Adrenal gland (tissue), 12 donors: Measurements from ENCODE around the gene ITGA11. TPM values are rescaled to one million over a fixed set of nuclear protein-coding genes. Genes with fewer than 3 reads are reported as not detected.

Source experiments
- DNase-seq, 7 donors: peaks; one replicate each; pipeline ENCODE4 v3.0.0-alpha.2; 2019 to 2020
- H3K27ac ChIP-seq, 5 donors: fragments of 200-600 bp; sonication (generic) in 4 of 5; 1 replicate in 3 of 5; 2 replicates in 2 of 5; pipeline versions ENCODE4 v1.5.1 to v1.8.0; 2016 to 2020; ENCODE audit warnings: mild to moderate bottlenecking in 1 of 5
- H3K27me3 ChIP-seq: fragments of 200-600 bp; 2 replicates; pipeline ENCODE4 v1.8.0; 2021
- H3K36me3 ChIP-seq, 2 donors: fragments of 200-600 bp; replicated peaks in 1 of 2; 1 replicate in 1 of 2; 2 replicates in 1 of 2; pipeline versions ENCODE4 v1.5.1 to v1.8.0; 2018 to 2022
- H3K4me1 ChIP-seq, 2 donors: fragments of 200-600 bp; replicated peaks in 1 of 2; 1 replicate in 1 of 2; 2 replicates in 1 of 2; pipeline versions ENCODE4 v1.5.1 to v1.8.0; 2018 to 2021
- H3K4me3 ChIP-seq, 4 donors: fragments of 200-600 bp; sonication (generic) in 3 of 4; one replicate each; pipeline ENCODE4 v1.5.1; 2016 to 2018
- H3K9me3 ChIP-seq, 3 donors: fragments of 200-600 bp; sonication (generic) in 1 of 3; replicated peaks in 1 of 3; 1 replicate in 2 of 3; 2 replicates in 1 of 3; pipeline versions ENCODE4 v1.5.1 to v1.8.0; 2016 to 2021
- POLR2A ChIP-seq, 2 donors: fragments of 450-650 bp; IDR thresholded peaks; one replicate each; pipeline ENCODE4 v1.6.1; 2017; ENCODE audit warnings: antibody characterized with exemption in 2 of 2, mild to moderate bottlenecking in 2 of 2, moderate library complexity in 1 of 2
- WGBS, 4 donors: extraction: QIAGEN DNeasy Blood & Tissue Kit in 2 of 4; methylation state at CpG; one replicate each; pipeline versions ENCODE4 v1.1.5 to v1.1.7; 2013 to 2017; 5-methylcytosine and 5-hydroxymethylcytosine counted together
- intact Hi-C, 2 donors: fragments of 100-400 bp; cut with DNase I; formaldehyde crosslinking; loops; one replicate each; pipeline versions ENCODE4 v1.14.1 to v1.15.0; 2022 to 2023
- polyA plus RNA-seq, 3 donors: library from polyadenylated mRNA; stranded (reverse); fragments of 200-250 nt in 2 of 3; fragments of 350-450 nt in 1 of 3; fragmentation: Illumina TruSeq in 1 of 3; extraction: RNeasy Lipid Tissue Mini Kit (QIAGEN cat#74804) in 1 of 3; gene quantifications; one replicate each; pipeline ENCODE4 v1.2.3, GENCODE V29; 2013 to 2014
- total RNA-seq, 9 donors: library from RNA; depleted of rRNA in 4 of 9; stranded (reverse); fragments of >200 nt in 4 of 9; fragments of 120-200 nt in 1 of 9; fragmentation: NEBNext Ultra II Directional in 1 of 9; extraction: Animal tissue kit (Norgen Biotek cat#: 25700) in 1 of 9; gene quantifications; one replicate each; pipeline versions ENCODE4 v1.1.0 to v1.2.4, GENCODE V29; 2013 to 2023
- TF ChIP-seq, protein P1 (sequence below), 6 experiments: fragments of 450-650 bp in 4 of 6; fragments of 200-600 bp in 2 of 6; sonication (generic) in 1 of 6; IDR thresholded peaks; 1 replicate in 5 of 6; 2 replicates in 1 of 6; pipeline versions ENCODE4 v1.5.1 to v1.8.0; 2016 to 2021; ENCODE audit warnings: antibody characterized with exemption in 6 of 6, mild to moderate bottlenecking in 2 of 6, moderate library complexity in 1 of 6
- donor health status: healthy with polysubstance abuse.
- donor health status: Bipolar disorder and iron deficiency.
- donor health status: DM: yes; HTN: yes; CAD: no.
- donor health status: DM: no; HTN: no; CAD: no.
- donor health status: DM: no; HTN: no; CAD: no.
- donor health status: DM: yes; HTN: yes; CAD: no.

Gene ITGA11
- total and polyA plus RNA-seq, 12 donors = 1.4 to 52.5 (median 7.5) TPM

DNA sequence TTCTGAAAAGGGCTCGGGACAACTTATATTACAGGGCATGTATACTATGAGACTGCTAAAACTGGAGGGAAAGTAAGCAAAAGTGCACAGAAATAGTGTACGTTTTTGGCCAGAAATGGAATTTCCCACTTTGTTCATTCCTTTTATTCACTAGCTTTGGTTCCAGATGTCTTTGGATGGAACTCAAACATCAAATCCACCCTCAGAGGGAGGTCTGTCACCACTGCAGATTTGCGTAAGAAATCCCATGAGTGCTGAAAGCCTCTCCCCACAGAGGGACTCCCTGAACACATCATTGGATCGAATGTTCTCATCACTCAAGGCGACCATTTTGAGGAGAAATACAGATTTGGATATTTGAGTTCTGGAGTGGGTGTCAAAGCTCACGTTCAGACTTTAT lies 82.8 kb downstream of the ITGA11 start:
- WGBS, 4 donors = 69 to 77% (median 74%) methylated on average over 6 of the region's 6 CpGs
- DNase-seq = no peak
- intact Hi-C loops = no loop called here

GRCh38 chr15:68348606-68349005 lies 83.4 kb downstream of the ITGA11 start:
- no peak overlapping the region for H3K27ac ChIP-seq
- 75 to 91% (median 82%) methylated on average over 7 to 9 of the region's 9 CpGs for WGBS, 4 donors
- intact Hi-C loops = no loop called here

More for the DNA sequence above, 82.8 kb downstream of the ITGA11 start:
- no peaks in the 10 kb centered on the region for H3K36me3 ChIP-seq
- H3K9me3 ChIP-seq = no peaks in the 10 kb centered on the region
- H3K27ac ChIP-seq = peak overlapping the region in 1 of 5 donors; percentile 1
- no peak for TF ChIP-seq POLR2A (IDR thresholded peaks at IDR 0.05)
- TF ChIP-seq, protein P1, sequence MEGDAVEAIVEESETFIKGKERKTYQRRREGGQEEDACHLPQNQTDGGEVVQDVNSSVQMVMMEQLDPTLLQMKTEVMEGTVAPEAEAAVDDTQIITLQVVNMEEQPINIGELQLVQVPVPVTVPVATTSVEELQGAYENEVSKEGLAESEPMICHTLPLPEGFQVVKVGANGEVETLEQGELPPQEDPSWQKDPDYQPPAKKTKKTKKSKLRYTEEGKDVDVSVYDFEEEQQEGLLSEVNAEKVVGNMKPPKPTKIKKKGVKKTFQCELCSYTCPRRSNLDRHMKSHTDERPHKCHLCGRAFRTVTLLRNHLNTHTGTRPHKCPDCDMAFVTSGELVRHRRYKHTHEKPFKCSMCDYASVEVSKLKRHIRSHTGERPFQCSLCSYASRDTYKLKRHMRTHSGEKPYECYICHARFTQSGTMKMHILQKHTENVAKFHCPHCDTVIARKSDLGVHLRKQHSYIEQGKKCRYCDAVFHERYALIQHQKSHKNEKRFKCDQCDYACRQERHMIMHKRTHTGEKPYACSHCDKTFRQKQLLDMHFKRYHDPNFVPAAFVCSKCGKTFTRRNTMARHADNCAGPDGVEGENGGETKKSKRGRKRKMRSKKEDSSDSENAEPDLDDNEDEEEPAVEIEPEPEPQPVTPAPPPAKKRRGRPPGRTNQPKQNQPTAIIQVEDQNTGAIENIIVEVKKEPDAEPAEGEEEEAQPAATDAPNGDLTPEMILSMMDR (IDR thresholded peaks at IDR 0.05) = no peak
- H3K4me1 ChIP-seq = peaks cover 10% of the 10 kb centered on the region in 2 donors
- no peak overlapping the region for H3K4me3 ChIP-seq
- no peaks in the 10 kb centered on the region for H3K27me3 ChIP-seq

DNA sequence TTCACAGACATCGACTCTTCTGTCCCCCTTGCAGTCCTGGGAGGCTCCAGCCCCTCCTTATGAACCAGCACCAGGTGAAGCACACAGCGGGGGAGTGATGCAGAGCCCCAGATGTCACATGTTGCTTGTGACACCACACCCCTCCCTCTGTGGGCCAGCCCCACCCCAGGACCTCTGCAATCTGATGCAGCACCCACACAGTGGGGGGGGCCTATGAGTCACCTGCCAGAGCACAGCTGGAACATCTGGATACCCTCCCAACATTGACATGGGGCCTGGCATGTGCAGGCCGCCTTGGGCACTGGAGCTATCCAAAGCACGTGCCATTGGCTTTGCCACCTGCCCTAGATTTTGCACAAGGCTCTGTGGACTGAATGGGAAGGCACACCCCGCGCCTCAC lies 83.9 kb downstream of the ITGA11 start:
- no peak for DNase-seq
- Histone ChIP-seq H3K36me3 (no peaks in the 10 kb centered on the region), H3K27me3 (no peaks in the 10 kb centered on the region), H3K4me3 (no peak overlapping the region), H3K9me3 (no peaks in the 10 kb centered on the region), H3K4me1 (peaks cover 10% of the 10 kb centered on the region in 2 donors), H3K27ac (peak overlapping the region in 1 of 5 donors; percentile 29)
- no peak for TF ChIP-seq POLR2A (IDR thresholded peaks at IDR 0.05)
- TF ChIP-seq, protein P1 (IDR thresholded peaks at IDR 0.05) = no peak
- WGBS, 4 donors = 92 to 93% (median 92%) methylated on average over 4 to 6 of the region's 6 CpGs
- intact Hi-C loops = no loop called here

More at GRCh38 chr15:68348606-68349005, 83.4 kb downstream of the ITGA11 start:
- Histone ChIP-seq H3K27me3 (no peaks in the 10 kb centered on the region), H3K9me3 (no peaks in the 10 kb centered on the region), H3K4me1 (peaks cover 10% of the 10 kb centered on the region in 2 donors), H3K4me3 (no peak overlapping the region), H3K36me3 (no peaks in the 10 kb centered on the region)
- no peak for TF ChIP-seq POLR2A (IDR thresholded peaks at IDR 0.05)
- TF ChIP-seq, protein P1 (IDR thresholded peaks at IDR 0.05) = no peak
- no peak for DNase-seq

DNA sequence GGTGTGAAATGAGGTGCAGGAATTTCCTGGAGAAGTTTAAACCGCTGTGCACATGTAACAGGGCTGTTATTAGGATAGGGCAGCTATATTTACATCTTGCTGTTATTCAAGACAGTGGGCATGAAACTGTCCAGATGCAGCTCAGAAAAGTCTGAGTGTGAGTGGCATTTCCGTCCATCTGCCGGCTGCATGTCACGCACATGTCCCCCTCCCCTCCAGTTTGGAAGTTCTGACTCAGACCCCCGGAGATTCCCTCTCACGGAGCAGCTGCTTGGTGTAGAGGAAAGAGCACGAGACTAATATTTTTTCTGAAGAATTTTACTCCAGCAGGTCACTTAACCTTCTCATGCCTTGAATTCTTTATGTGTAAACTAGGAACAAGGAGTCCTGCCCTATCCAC lies 84.6 kb downstream of the ITGA11 start:
- Histone ChIP-seq H3K4me1 (peaks cover 4% of the 10 kb centered on the region in 2 donors), H3K27me3 (no peaks in the 10 kb centered on the region), H3K27ac (peak overlapping the region in 1 of 5 donors; percentile 26), H3K36me3 (no peaks in the 10 kb centered on the region), H3K4me3 (no peak overlapping the region), H3K9me3 (no peaks in the 10 kb centered on the region)
- intact Hi-C loops = no loop called here
- 70 to 81% (median 76%) methylated on average over 7 of the region's 7 CpGs for WGBS, 4 donors
- no peak for DNase-seq
- TF ChIP-seq, protein P1 (IDR thresholded peaks at IDR 0.05) = no peak
- no peak for TF ChIP-seq POLR2A (IDR thresholded peaks at IDR 0.05)
